ENCODE data around the gene GNAT1. TPM values are rescaled to one million over a fixed set of nuclear protein-coding genes. Genes with fewer than 3 reads are reported as not detected.

The GNAT1 gene
- total RNA-seq, 3 donors from 2014 or later: not detected

DNA sequence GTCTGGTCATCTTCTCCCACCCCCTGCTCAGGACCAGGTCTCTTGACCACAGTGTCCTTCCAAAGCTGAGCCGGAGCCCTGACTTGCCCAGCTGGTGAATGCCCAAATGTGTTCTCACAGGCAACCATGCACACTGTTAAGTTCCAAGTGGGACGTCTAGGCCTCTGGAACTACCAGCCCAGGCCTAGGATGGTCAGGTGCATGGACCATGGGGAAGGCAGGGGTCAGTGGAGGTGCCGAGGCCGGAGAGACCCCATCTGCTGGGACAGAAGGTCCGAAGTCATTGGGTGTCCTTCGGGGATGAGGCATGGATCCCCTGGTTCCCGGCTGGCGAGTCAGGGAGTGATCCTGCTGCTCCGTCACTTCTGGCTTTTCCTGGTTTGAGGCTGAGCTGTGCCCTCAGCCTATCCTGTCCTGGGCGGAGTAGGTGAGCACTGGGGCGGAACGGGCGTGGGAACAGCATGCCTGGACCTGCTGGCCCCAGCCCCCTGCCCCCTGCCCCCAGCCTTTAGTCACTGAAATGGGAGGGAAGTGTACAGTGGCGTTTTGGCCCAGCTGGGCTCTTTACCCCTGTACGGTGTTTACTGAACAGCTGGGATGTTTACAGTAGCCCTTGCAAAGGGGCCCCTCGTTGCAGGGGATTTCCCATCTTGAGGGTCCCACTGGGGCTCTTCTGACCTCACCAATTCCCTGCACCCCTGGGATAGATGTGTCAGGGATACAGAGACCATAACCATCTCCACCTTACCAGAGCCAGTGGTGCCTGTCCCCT is 24.2 kb upstream of the GNAT1 start:
- ATAC-seq: no peak
- Mint-ChIP-seq H3K4me1 (ENCODE audit: low read depth) (no peaks in the 10 kb centered on the region), H3K27me3 (ENCODE audit: low read depth) (peaks cover 2% of the 10 kb centered on the region), H3K9me3 (no peaks in the 10 kb centered on the region), H3K4me3 (no peak overlapping the region), H3K36me3 (ENCODE audit: insufficient read depth) (no peaks in the 10 kb centered on the region)
- DNase-seq: no peak

- Mint-ChIP-seq H3K9me3 (no peaks in the 10 kb centered on the region), H3K36me3 (ENCODE audit: insufficient read depth) (no peaks in the 10 kb centered on the region), H3K4me1 (ENCODE audit: low read depth) (no peaks in the 10 kb centered on the region), H3K4me3 (no peak overlapping the region), H3K27me3 (ENCODE audit: low read depth) (peaks cover 2% of the 10 kb centered on the region)
- ATAC-seq (no peak), DNase-seq (no peak)
These were observed 23.6 kb upstream of the GNAT1 start for GRCh38 chr3:50167841-50168209.

- H3K27me3 Mint-ChIP-seq (ENCODE audit: low read depth): peaks cover 2% of the 10 kb centered on the region
- H3K4me3 Mint-ChIP-seq: no peak overlapping the region
- no peaks in the 10 kb centered on the region for H3K4me1 Mint-ChIP-seq (ENCODE audit: low read depth)
- no peaks in the 10 kb centered on the region for H3K36me3 Mint-ChIP-seq (ENCODE audit: insufficient read depth)
- ATAC-seq (no peak), DNase-seq (no peak)
- H3K9me3 Mint-ChIP-seq: no peaks in the 10 kb centered on the region
These were observed 23.0 kb upstream of the GNAT1 start for GRCh38 chr3:50168388-50168787.

- Mint-ChIP-seq H3K9me3 (no peaks in the 10 kb centered on the region), H3K27me3 (ENCODE audit: low read depth) (peaks cover 2% of the 10 kb centered on the region), H3K4me1 (ENCODE audit: low read depth) (peaks cover 1% of the 10 kb centered on the region), H3K4me3 (no peak overlapping the region), H3K36me3 (ENCODE audit: insufficient read depth) (no peaks in the 10 kb centered on the region)
- ATAC-seq (no peak), DNase-seq (no peak)
These were observed 22.6 kb upstream of the GNAT1 start for GRCh38 chr3:50168791-50169190.

DNA sequence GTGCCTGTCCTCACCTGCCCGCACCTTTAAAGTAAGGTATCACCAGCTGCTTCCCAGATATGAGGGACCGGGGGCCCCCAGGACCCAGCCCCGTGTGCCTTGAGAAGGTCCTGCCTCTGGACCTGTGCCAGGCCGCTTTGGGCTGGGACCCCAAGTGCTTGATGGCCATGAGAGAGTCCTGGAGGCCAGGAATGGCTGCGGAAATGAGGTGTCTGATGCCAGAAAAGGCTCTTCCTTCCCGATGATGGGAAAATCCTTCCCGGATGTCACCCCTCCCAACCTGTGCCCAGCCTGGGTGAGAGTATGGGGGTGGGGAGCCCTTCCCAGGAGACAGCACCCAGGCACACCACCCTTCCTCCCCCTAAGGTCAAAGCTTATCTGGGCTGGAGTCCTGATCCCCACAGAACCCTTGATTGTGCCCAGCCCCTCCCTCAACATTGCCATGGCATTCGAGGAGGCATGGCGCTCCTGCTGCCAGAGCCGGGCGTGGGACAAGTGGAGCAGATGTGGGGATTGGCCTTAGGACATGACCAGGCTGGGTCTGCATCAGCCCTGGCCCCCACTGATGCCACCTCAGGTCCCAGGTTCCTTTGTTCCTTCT is 22.1 kb upstream of the GNAT1 start:
- DNase-seq (no peak), ATAC-seq (no peak)
- H3K36me3 Mint-ChIP-seq (ENCODE audit: insufficient read depth): no peaks in the 10 kb centered on the region
- peaks cover 2% of the 10 kb centered on the region for H3K4me1 Mint-ChIP-seq (ENCODE audit: low read depth)
- no peaks in the 10 kb centered on the region for H3K9me3 Mint-ChIP-seq
- H3K27me3 Mint-ChIP-seq (ENCODE audit: low read depth): peaks cover 2% of the 10 kb centered on the region
- H3K4me3 Mint-ChIP-seq: no peak overlapping the region

DNA sequence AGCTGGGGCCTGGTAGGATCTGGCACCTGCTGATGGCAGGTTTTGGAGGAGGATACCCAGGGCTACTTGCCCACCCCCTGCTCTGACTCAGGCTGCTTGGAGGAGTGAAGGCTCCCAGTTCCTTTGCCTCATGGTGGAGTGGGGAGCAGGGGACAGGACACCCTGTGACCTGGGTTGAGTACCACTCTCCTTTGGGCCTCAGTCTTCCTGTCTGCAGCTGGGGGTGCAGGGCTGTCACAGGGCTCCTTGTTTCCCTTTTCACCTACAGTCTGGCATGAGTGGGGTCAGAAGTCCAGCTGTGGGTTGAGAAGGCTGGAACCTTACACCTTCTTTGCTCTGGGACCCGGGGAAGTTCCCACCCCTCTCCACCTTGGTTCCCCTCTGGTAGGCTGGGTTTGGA is 21.6 kb upstream of the GNAT1 start:
- ATAC-seq (no peak), DNase-seq (no peak)
- Mint-ChIP-seq H3K36me3 (ENCODE audit: insufficient read depth) (no peaks in the 10 kb centered on the region), H3K27me3 (ENCODE audit: low read depth) (peaks cover 2% of the 10 kb centered on the region), H3K4me1 (ENCODE audit: low read depth) (peaks cover 2% of the 10 kb centered on the region), H3K9me3 (no peaks in the 10 kb centered on the region), H3K4me3 (no peak overlapping the region)

GRCh38 chr3:50170689-50171088 is 20.7 kb upstream of the GNAT1 start:
- DNase-seq (no peak), ATAC-seq (no peak)
- H3K36me3 Mint-ChIP-seq (ENCODE audit: insufficient read depth): no peaks in the 10 kb centered on the region

DNA sequence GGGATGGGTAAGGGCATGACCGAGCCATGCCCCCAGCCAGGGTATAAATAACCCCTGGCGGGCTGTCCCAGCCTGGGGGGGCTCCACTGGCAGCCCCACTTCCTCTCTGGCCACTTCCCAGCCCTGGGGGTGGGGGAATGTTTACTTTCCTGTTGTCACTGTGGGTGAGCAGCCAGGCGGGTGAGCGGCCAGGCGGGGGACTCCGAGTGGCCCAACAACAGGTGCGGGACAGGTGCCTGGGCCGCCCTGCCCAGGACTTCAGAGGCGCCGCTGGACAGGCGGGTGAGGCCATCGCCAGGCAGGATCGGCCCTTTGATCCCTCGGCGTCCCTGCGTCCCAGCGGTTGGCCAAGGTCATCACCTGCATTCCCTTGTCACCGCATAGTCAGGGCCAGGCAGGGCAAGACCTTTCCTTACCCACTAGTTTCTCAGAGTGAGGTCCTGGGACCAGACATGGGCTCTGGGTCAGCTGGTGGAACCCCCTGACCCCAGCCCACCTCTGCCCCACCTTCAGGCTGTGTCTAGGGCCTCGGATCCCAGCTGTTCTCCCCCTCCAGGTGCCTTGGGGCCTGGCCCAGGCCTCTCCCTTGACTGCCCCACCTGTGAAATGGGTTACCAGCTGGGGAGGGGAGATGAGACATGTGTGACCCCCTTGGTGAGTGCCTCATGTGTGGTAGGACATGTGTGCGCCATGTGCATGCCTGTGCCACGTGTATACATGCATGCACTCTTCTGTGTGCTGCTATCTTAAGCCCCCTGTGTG is 19.7 kb upstream of the GNAT1 start:
- H3K9me3 Mint-ChIP-seq: no peaks in the 10 kb centered on the region
- H3K4me1 Mint-ChIP-seq (ENCODE audit: low read depth): peaks cover 2% of the 10 kb centered on the region
- ATAC-seq (no peak), DNase-seq (no peak)
- no peaks in the 10 kb centered on the region for H3K36me3 Mint-ChIP-seq (ENCODE audit: insufficient read depth)
- H3K4me3 Mint-ChIP-seq: no peak overlapping the region
- peaks cover 2% of the 10 kb centered on the region for H3K27me3 Mint-ChIP-seq (ENCODE audit: low read depth)

More at GRCh38 chr3:50170689-50171088, 20.7 kb upstream of the GNAT1 start:
- Mint-ChIP-seq H3K9me3 (no peaks in the 10 kb centered on the region), H3K27me3 (ENCODE audit: low read depth) (peaks cover 2% of the 10 kb centered on the region), H3K4me3 (no peak overlapping the region), H3K4me1 (ENCODE audit: low read depth) (peaks cover 2% of the 10 kb centered on the region)

DNA sequence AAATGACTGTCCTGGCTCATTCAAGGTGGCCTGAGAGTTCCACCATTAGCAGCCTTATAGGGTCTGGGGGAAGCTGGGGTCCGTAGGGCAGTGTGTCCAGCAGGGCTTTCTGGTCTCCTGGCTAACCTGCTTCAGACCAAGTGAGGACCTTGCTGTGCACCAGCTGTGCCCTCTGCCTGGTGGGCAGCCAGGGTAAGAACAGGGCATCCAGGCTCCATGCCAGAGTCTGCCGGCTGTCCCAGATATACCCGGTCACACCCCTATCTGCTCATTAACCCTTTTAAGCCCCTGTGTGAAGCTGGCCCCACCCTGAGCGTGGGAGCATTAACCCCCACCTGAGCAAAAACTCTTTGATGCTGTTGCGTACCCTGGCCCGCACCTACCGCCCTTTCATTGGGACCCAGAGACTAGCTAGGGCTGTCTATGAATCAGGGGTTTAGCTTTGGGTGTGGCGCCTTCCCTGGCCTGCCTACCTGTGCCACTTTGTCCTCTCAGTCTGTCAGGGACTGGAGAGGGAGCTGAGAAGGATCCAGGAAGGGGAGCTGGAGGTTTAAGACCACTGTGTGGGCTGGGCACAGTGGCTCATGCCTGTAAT is 18.7 kb upstream of the GNAT1 start:
- H3K9me3 Mint-ChIP-seq: no peaks in the 10 kb centered on the region
- no peak for ATAC-seq
- H3K4me3 Mint-ChIP-seq: no peak overlapping the region
- H3K36me3 Mint-ChIP-seq (ENCODE audit: insufficient read depth): no peaks in the 10 kb centered on the region
- H3K27me3 Mint-ChIP-seq (ENCODE audit: low read depth): peaks cover 2% of the 10 kb centered on the region
- peaks cover 2% of the 10 kb centered on the region for H3K4me1 Mint-ChIP-seq (ENCODE audit: low read depth)
- no peak for DNase-seq

- no peaks in the 10 kb centered on the region for H3K9me3 Mint-ChIP-seq
- no peaks in the 10 kb centered on the region for H3K36me3 Mint-ChIP-seq (ENCODE audit: insufficient read depth)
- H3K4me1 Mint-ChIP-seq (ENCODE audit: low read depth): peaks cover 2% of the 10 kb centered on the region
- H3K4me3 Mint-ChIP-seq: no peak overlapping the region
- H3K27me3 Mint-ChIP-seq (ENCODE audit: low read depth): peaks cover 2% of the 10 kb centered on the region
- no peak for DNase-seq
- no peak for ATAC-seq
These were observed 17.5 kb upstream of the GNAT1 start for GRCh38 chr3:50173685-50174516.

- DNase-seq (no peak), ATAC-seq (no peak)
- Mint-ChIP-seq H3K4me3 (no peak overlapping the region), H3K4me1 (ENCODE audit: low read depth) (peaks cover 2% of the 10 kb centered on the region), H3K36me3 (ENCODE audit: insufficient read depth) (no peaks in the 10 kb centered on the region), H3K9me3 (no peaks in the 10 kb centered on the region), H3K27me3 (ENCODE audit: low read depth) (peaks cover 2% of the 10 kb centered on the region)
These were observed 16.9 kb upstream of the GNAT1 start for GRCh38 chr3:50174517-50174895.

- no peak for DNase-seq
- no peak overlapping the region for H3K4me3 Mint-ChIP-seq
- H3K36me3 Mint-ChIP-seq (ENCODE audit: insufficient read depth): no peaks in the 10 kb centered on the region
- no peak for ATAC-seq
- no peaks in the 10 kb centered on the region for H3K9me3 Mint-ChIP-seq
- peaks cover 2% of the 10 kb centered on the region for H3K27me3 Mint-ChIP-seq (ENCODE audit: low read depth)
- H3K4me1 Mint-ChIP-seq (ENCODE audit: low read depth): peaks cover 2% of the 10 kb centered on the region
These were observed 16.4 kb upstream of the GNAT1 start for GRCh38 chr3:50174947-50175524.

- no peak overlapping the region for H3K4me3 Mint-ChIP-seq
- peaks cover 2% of the 10 kb centered on the region for H3K4me1 Mint-ChIP-seq (ENCODE audit: low read depth)
- no peaks in the 10 kb centered on the region for H3K36me3 Mint-ChIP-seq (ENCODE audit: insufficient read depth)
- no peaks in the 10 kb centered on the region for H3K9me3 Mint-ChIP-seq
- no peak for DNase-seq
- peaks cover 2% of the 10 kb centered on the region for H3K27me3 Mint-ChIP-seq (ENCODE audit: low read depth)
- no peak for ATAC-seq
These were observed 14.1 kb upstream of the GNAT1 start for GRCh38 chr3:50177346-50177745.
